Astrocyte of the spinal cord (primary cell): ENCODE results near the gene ALG10.

Experiments used
- DNase-seq: peaks from one replicate; pipeline ENCODE4 v3.0.0; 2011; ENCODE audit warnings: low read depth, low spot score
- H3K4me3 ChIP-seq: 2 replicates; pipeline ENCODE4 v1.5.1; 2011; ENCODE audit warnings: low read depth, mild to moderate bottlenecking, low read length, moderate library complexity
- CTCF ChIP-seq: IDR thresholded peaks from 2 replicates; pipeline ENCODE4 v1.5.1; 2012; ENCODE audit warnings: low read depth, mild to moderate bottlenecking, low read length, inconsistent platforms
- in situ Hi-C: cut with HindIII; loops from 2 replicates; pipeline ENCODE4 v1.10.0; 2017; ENCODE audit warnings: low sequenced_read_pairs

The ALG10 gene

DNA sequence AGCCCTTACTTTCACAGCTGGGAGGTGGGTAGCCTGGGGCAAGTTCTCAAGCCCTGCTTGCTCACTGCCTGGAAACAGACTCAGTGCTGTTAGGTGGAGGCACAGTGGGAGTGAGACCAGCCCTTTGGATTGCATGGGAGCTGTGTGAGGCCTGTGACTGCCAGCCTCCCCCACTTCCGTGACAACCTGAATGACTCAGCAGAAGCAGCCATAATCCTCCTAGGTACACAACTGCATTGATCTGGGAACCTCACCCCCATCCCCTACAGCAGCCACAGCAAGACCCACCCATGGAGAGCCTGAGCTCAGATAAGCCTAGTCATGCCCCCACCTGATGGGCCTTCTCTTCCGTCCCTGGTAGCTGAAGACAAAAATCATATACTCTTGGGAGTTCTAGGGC, 26.4 kb downstream of the ALG10 start:
- no peak for TF ChIP-seq CTCF
- no peak for DNase-seq
- in situ Hi-C loops: no loop called here
- H3K4me3 ChIP-seq: no peak overlapping the region

- no peak for DNase-seq
- in situ Hi-C loops: no loop called here
- no peak overlapping the region for H3K4me3 ChIP-seq
- TF ChIP-seq CTCF: no peak
Measured at GRCh38 chr12:34051486-34051885, 29.2 kb downstream of the ALG10 start.

DNA sequence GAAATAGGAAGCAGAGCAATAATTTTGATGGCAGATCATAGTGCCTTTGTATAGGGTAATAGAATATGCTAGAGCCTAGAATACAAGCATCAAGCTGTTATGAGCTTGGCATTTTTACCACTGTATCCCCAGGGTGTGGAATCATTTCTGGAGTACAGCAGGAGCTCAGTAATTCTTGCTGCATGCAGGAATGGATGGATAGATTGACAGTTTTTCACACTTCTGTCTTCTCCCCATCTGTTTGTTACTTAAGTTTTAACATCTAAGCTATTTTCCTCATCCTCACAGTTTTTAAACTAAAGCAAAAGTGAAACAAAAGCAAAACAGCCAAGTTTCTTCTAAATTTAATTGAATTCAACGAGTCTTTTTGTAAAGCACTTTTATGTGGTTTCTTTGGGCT, 32.6 kb downstream of the ALG10 start:
- no peak overlapping the region for H3K4me3 ChIP-seq
- in situ Hi-C loops: no loop called here
- TF ChIP-seq CTCF: no peak
- no peak for DNase-seq
